Transverse colon (tissue), 4 donors: Measurements from ENCODE around the gene TAGAP. TPM values are rescaled to one million over a fixed set of nuclear protein-coding genes. Genes with fewer than 3 reads are reported as not detected.

Experiments used
- DNase-seq: peaks from one replicate; pipeline ENCODE4 v3.0.0-alpha.2; 2019
- H3K27ac ChIP-seq, 4 donors: fragments of 200-600 bp; sonication (generic); 2 replicates each; pipeline ENCODE4 v1.5.1; 2016 to 2018; ENCODE audit warnings: inconsistent platforms in 4 of 4
- H3K27me3 ChIP-seq: fragments of 200-600 bp; sonication (generic); 2 replicates; pipeline ENCODE4 v1.5.1; 2017; ENCODE audit warnings: inconsistent platforms
- H3K36me3 ChIP-seq, 4 donors: fragments of 200-600 bp; sonication (generic); 2 replicates each; pipeline ENCODE4 v1.5.1; 2017 to 2019; ENCODE audit warnings: inconsistent platforms in 4 of 4
- H3K4me1 ChIP-seq, 4 donors: fragments of 200-600 bp; sonication (generic); 2 replicates each; pipeline ENCODE4 v1.5.1; 2017 to 2020; ENCODE audit warnings: inconsistent platforms in 4 of 4
- H3K4me3 ChIP-seq, 4 donors: fragments of 200-600 bp; sonication (generic); 1 replicate in 1 of 4; 2 replicates in 3 of 4; pipeline versions ENCODE4 v1.5.1 to v1.6.1; 2017 to 2019; ENCODE audit warnings: inconsistent platforms in 4 of 4
- H3K9me3 ChIP-seq, 2 donors: fragments of 200-600 bp; sonication (generic); 2 replicates each; pipeline ENCODE4 v1.5.1; 2017 to 2019; ENCODE audit warnings: inconsistent platforms in 2 of 2
- CTCF ChIP-seq, 5 experiments: fragments of 200-600 bp in 3 of 5; fragments of 450-650 bp in 2 of 5; sonication (generic) in 3 of 5; IDR thresholded peaks; 1 replicate in 2 of 5; 2 replicates in 3 of 5; pipeline ENCODE4 v1.5.1; 2016 to 2017; ENCODE audit warnings: antibody characterized with exemption in 5 of 5, inconsistent platforms in 3 of 5, mild to moderate bottlenecking in 2 of 5, moderate library complexity in 1 of 5
- EP300 ChIP-seq: sonication (generic); formaldehyde crosslinking; IDR thresholded peaks from one replicate; pipeline ENCODE4 v1.6.1; 2017; ENCODE audit warnings: antibody characterized with exemption, low read depth
- POLR2A ChIP-seq: fragments of 450-650 bp; IDR thresholded peaks from one replicate; pipeline ENCODE4 v1.6.1; 2016; ENCODE audit warnings: antibody characterized with exemption, mild to moderate bottlenecking, moderate library complexity
- POLR2AphosphoS5 ChIP-seq, 3 donors: sonication (generic); formaldehyde crosslinking; IDR thresholded peaks; one replicate each; pipeline ENCODE4 v1.6.1; 2016; ENCODE audit warnings: antibody characterized with exemption in 3 of 3
- WGBS, 2 donors: methylation state at CpG; one replicate each; pipeline ENCODE4 v1.1.5; 2018; ENCODE audit warnings: low coverage in 1 of 2; 5-methylcytosine and 5-hydroxymethylcytosine counted together
- in situ Hi-C, 4 donors: fragments of 200-750 bp; cut with MboI; loops; one replicate each; pipeline versions ENCODE4 v1.15.0 to v1.15.1; 2017; ENCODE audit warnings: low sequenced_read_pairs in 3 of 4, low pct_ligation_motif_present in 1 of 4, low pct_unique_long_range_greater_than_20kb in 1 of 4
- intact Hi-C: fragments of 100-400 bp; cut with DNase I; formaldehyde crosslinking; loops from one replicate; pipeline ENCODE4 v1.15.1; 2023; ENCODE audit warnings: low total_unique reads
- total RNA-seq, 4 donors: library from RNA; depleted of rRNA; stranded (reverse); fragments of >200 nt; gene quantifications; one replicate each; pipeline ENCODE4 v1.1.0, GENCODE V29; 2016

TAGAP gene
- total RNA-seq, 4 donors from 2014 or later: 5.1 to 10.3 (median 8.9) TPM

DNA sequence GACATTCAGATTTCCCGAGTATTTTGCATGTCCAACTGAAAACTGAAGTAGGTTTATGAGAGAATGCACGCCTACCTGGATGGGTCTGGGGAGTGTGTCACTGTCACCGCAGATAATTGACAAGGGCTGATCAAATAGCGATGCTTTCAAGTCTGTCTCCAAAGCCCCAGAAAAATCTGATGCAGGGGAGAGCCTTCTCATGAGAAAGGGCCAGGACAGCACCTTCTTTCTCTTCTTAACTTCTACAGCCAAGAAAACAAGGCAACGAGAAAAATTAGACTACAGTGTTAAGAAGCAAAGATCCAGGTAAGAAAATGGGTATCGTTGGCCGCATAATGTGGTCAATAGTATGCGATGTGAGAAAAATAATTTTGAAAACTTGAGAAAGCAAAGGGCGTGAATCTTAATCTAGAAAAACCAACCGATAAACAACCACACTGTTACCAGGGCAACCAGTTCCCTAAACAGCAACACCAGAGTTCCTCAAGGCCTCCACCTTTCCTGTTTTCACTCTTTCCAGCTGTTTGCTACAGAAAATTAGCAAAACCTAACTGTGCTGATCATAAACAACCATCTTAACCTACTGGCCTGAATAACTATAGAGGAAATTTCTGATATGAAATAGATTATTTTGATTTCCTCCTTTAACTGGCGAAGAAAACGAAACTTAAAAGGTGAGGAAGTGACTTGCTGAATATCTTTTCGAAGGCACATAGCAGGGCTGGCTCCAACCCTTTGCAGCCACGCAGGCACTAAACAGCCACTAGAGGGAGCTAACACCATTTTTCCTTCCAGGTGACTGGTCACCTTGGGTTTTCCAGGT lies 2.6 kb downstream of the TAGAP start:
- intact Hi-C loops (loop anchor here (10.0 kb wide), 1 partner anchor 93 kb away; no protein-coding TSS in a partner anchor), in situ Hi-C loops (loop anchor here in 1 of 4 donors (10.0 kb wide), 1 partner anchor 63 kb away; no protein-coding TSS in a partner anchor)
- WGBS, 2 donors: 38 to 39% methylated on average over 10 to 14 of the region's 14 CpGs
- TF ChIP-seq POLR2AphosphoS5 (IDR thresholded peaks at IDR 0.05) (no peak), CTCF (IDR thresholded peaks at IDR 0.05) (peak; percentile 86 to 95 (median 94))
- Histone ChIP-seq H3K4me1 (peaks cover 0 to 16% (median 0%) of the 10 kb centered on the region in 4 donors), H3K27ac (peak overlapping the region; percentile 59 to 67 (median 64)), H3K9me3 (no peaks in the 10 kb centered on the region), H3K36me3 (no peaks in the 10 kb centered on the region), H3K4me3 (peak overlapping the region in 2 of 4 donors; percentile 7 to 45), H3K27me3 (no peaks in the 10 kb centered on the region)
- DNase-seq: peak; percentile 79

DNA sequence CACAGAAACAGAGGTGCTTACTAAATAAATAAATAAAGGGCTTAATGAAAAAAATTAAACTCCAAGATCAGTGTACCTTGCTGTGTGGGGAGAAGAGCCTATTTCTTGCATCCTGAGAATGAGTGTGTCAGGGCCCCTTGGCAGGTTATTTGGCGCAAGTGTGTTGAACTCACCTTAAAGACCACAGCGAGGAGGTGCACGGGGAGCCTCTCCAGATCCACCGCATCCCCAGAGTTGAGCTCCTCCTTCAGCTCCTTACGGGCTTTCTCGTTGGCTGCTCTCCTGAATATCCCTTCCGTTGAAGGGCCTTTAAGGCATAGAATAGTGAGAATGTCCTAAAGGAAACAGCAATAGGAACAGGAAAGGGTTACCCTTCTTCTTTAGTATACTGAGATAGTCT lies 3.6 kb downstream of the TAGAP start:
- Histone ChIP-seq H3K4me3 (no peak overlapping the region), H3K9me3 (no peaks in the 10 kb centered on the region), H3K27me3 (no peaks in the 10 kb centered on the region), H3K4me1 (peaks cover 0 to 16% (median 0%) of the 10 kb centered on the region in 4 donors), H3K27ac (peak overlapping the region in 3 of 4 donors; percentile 6 to 61 (median 59)), H3K36me3 (no peaks in the 10 kb centered on the region)
- TF ChIP-seq CTCF (IDR thresholded peaks at IDR 0.05) (no peak), POLR2AphosphoS5 (IDR thresholded peaks at IDR 0.05) (no peak), EP300 (no peak), POLR2A (no peak)
- in situ Hi-C loops (loop anchor here in 1 of 4 donors (10.0 kb wide), 1 partner anchor 64 kb away; no protein-coding TSS in a partner anchor), intact Hi-C loops (loop anchor here (10.0 kb wide), 1 partner anchor 94 kb away; no protein-coding TSS in a partner anchor)
- 89 to 96% methylated on average over 4 to 7 of the region's 7 CpGs for WGBS, 2 donors
- DNase-seq: no peak

GRCh38 chr6:159039885-159040258 lies 4.9 kb downstream of the TAGAP start:
- no peak for DNase-seq
- no peak overlapping the region for H3K4me3 ChIP-seq
- H3K36me3 ChIP-seq: no peaks in the 10 kb centered on the region
- peaks cover 0 to 12% (median 0%) of the 10 kb centered on the region in 4 donors for H3K4me1 ChIP-seq
- 56 to 78% methylated on average over 1 of the region's 1 CpG for WGBS, 2 donors
- peak overlapping the region; percentile 6 to 68 (median 60) for H3K27ac ChIP-seq
- H3K27me3 ChIP-seq: no peaks in the 10 kb centered on the region
- intact Hi-C loops: loop anchor here (10.0 kb wide), 1 partner anchor 95 kb away; no protein-coding TSS in a partner anchor
- in situ Hi-C loops: loop anchor here in 1 of 4 donors (10.0 kb wide), 1 partner anchor 65 kb away; no protein-coding TSS in a partner anchor
- no peak for TF ChIP-seq CTCF (IDR thresholded peaks at IDR 0.05)
- TF ChIP-seq POLR2AphosphoS5 (IDR thresholded peaks at IDR 0.05): no peak
- TF ChIP-seq EP300: no peak
- TF ChIP-seq POLR2A: no peak
- no peaks in the 10 kb centered on the region for H3K9me3 ChIP-seq
